IPS-18c (cell line): ENCODE data around the gene SPDYE18.
"Not testable (repeated sequence)": the region's sequence is repeated elsewhere in the genome, so short reads cannot be mapped to it uniquely, and the experiment has no call there.

ENCODE experiments used
- H3K4me3 ChIP-seq: 2 replicates; pipeline ENCODE4 v1.7.0; 2013; ENCODE audit warnings: low read depth, mild to moderate bottlenecking, low read length, moderate library complexity; ENCODE audit not compliant: insufficient read depth
- H3K9me3 ChIP-seq: one replicate; pipeline ENCODE4 v1.6.1; 2013; ENCODE audit warnings: mild to moderate bottlenecking, low read length, moderate library complexity; ENCODE audit not compliant: control insufficient read depth, insufficient read depth

Gene SPDYE18

GRCh38 chr7:77010074-77010680 is 52.2 kb downstream of the SPDYE18 start:
- H3K9me3 ChIP-seq, H3K4me3 ChIP-seq: not testable (repeated sequence)

GRCh38 chr7:77008000-77008399 is 54.4 kb downstream of the SPDYE18 start:
- not testable (repeated sequence) for H3K4me3 ChIP-seq, H3K9me3 ChIP-seq

- H3K4me3 ChIP-seq, H3K9me3 ChIP-seq: not testable (repeated sequence)
These were observed 55.9 kb downstream of the SPDYE18 start for GRCh38 chr7:77006127-77007110.

- H3K4me3 ChIP-seq, H3K9me3 ChIP-seq: not testable (repeated sequence)
These were observed 56.8 kb downstream of the SPDYE18 start for GRCh38 chr7:77005461-77006057.

GRCh38 chr7:77004151-77004550 is 58.2 kb downstream of the SPDYE18 start:
- H3K9me3 ChIP-seq, H3K4me3 ChIP-seq: not testable (repeated sequence)

- H3K9me3 ChIP-seq, H3K4me3 ChIP-seq: not testable (repeated sequence)
These were observed 59.1 kb downstream of the SPDYE18 start for GRCh38 chr7:77003241-77003640.

- H3K4me3 ChIP-seq, H3K9me3 ChIP-seq: not testable (repeated sequence)
These were observed 59.6 kb downstream of the SPDYE18 start for GRCh38 chr7:77002678-77003233.

- H3K4me3 ChIP-seq: not testable (repeated sequence)
These were observed 60.3 kb downstream of the SPDYE18 start for GRCh38 chr7:77002104-77002503.

More at GRCh38 chr7:77002104-77002503, 60.3 kb downstream of the SPDYE18 start:
- H3K9me3 ChIP-seq: not testable (repeated sequence)
